ENCODE data around the gene NFKBIB.
"Not testable (repeated sequence)": the region's sequence is repeated elsewhere in the genome, so short reads cannot be mapped to it uniquely, and the experiment has no call there.

The NFKBIB gene

GRCh38 chr19:38875656-38876395 is 23.9 kb upstream of the NFKBIB start:
- no peak for DNase-seq

- DNase-seq: peak; percentile 68
These were observed 21.8 kb upstream of the NFKBIB start, which contains the start of gene RINL for GRCh38 chr19:38877781-38878574. Gene RINL (minus strand): TSS chr19:38878275. CDS start chr19:38876742, 1,533 bp downstream.

- no peak for DNase-seq
These were observed 21.0 kb upstream of the NFKBIB start for GRCh38 chr19:38878575-38879399.

GRCh38 chr19:38879400-38879751 is 20.4 kb upstream of the NFKBIB start:
- no peak for DNase-seq

- no peak for DNase-seq
These were observed 19.5 kb upstream of the NFKBIB start for GRCh38 chr19:38880076-38880881.

GRCh38 chr19:38880882-38881609 is 18.7 kb upstream of the NFKBIB start:
- DNase-seq: no peak

GRCh38 chr19:38883286-38883685 is 16.5 kb upstream of the NFKBIB start:
- no peak for DNase-seq

GRCh38 chr19:38884691-38885090 is 15.1 kb upstream of the NFKBIB start:
- not testable (repeated sequence) for DNase-seq

- DNase-seq: no peak
These were observed 10.9 kb upstream of the NFKBIB start for GRCh38 chr19:38888876-38889275.

GRCh38 chr19:38889803-38890202 is 10.0 kb upstream of the NFKBIB start:
- DNase-seq: no peak

- no peak for DNase-seq
These were observed 9.1 kb upstream of the NFKBIB start for GRCh38 chr19:38890686-38891085.

- no peak for DNase-seq
These were observed 8.0 kb upstream of the NFKBIB start for GRCh38 chr19:38891771-38892170.

- DNase-seq: no peak
These were observed 6.9 kb upstream of the NFKBIB start for GRCh38 chr19:38892841-38893240.

GRCh38 chr19:38893341-38893771 is 6.4 kb upstream of the NFKBIB start:
- no peak for DNase-seq

- no peak for DNase-seq
These were observed 4.8 kb upstream of the NFKBIB start for GRCh38 chr19:38894968-38895367.

GRCh38 chr19:38898788-38899446 is 852 bp upstream of the NFKBIB start:
- DNase-seq: no peak

- DNase-seq: no peak
These were observed 447 bp downstream of the NFKBIB start for GRCh38 chr19:38900202-38900629.

- no peak for DNase-seq
These were observed 998 bp downstream of the NFKBIB start for GRCh38 chr19:38900743-38901190.

GRCh38 chr19:38901683-38902082 is 1.9 kb downstream of the NFKBIB start:
- DNase-seq: no peak

GRCh38 chr19:38904581-38905539 is 5.1 kb downstream of the NFKBIB start:
- no peak for DNase-seq

Data from activated effector memory CD4-positive, alpha-beta T cell treated with Interleukin-2 at 50 U/mL for 16 hours (primary cell).